Esophagus muscularis mucosa (tissue), 4 donors: Measurements from ENCODE around the gene BTRC. TPM values are rescaled to one million over a fixed set of nuclear protein-coding genes. Genes with fewer than 3 reads are reported as not detected.
"Not testable (repeated sequence)": the region's sequence is repeated elsewhere in the genome, so short reads cannot be mapped to it uniquely, and the experiment has no call there.

ENCODE experiments used
- DNase-seq: peaks from one replicate; pipeline ENCODE4 v3.0.0-alpha.2; 2017; ENCODE audit errors: extremely low spot score
- H3K27ac ChIP-seq, 4 donors: fragments of 200-600 bp; sonication (generic); replicated peaks in 1 of 4; 1 replicate in 3 of 4; 2 replicates in 1 of 4; pipeline ENCODE4 v1.5.1; 2016 to 2019; ENCODE audit warnings: mild to moderate bottlenecking in 1 of 4
- H3K27me3 ChIP-seq, 4 donors: fragments of 200-600 bp; sonication (generic); one replicate each; pipeline versions ENCODE4 v1.5.1 to v1.6.0; 2016 to 2019
- H3K36me3 ChIP-seq, 4 donors: fragments of 200-600 bp; sonication (generic); one replicate each; pipeline ENCODE4 v1.5.1; 2016 to 2019
- H3K4me1 ChIP-seq, 4 donors: fragments of 200-600 bp; sonication (generic); one replicate each; pipeline ENCODE4 v1.5.1; 2016 to 2019
- H3K4me3 ChIP-seq, 4 donors: fragments of 200-600 bp; sonication (generic); 1 replicate in 2 of 4; 2 replicates in 2 of 4; pipeline ENCODE4 v1.5.1; 2016 to 2019; ENCODE audit warnings: mild to moderate bottlenecking in 4 of 4, moderate library complexity in 1 of 4
- H3K9me3 ChIP-seq, 4 donors: fragments of 200-600 bp; sonication (generic); 1 replicate in 3 of 4; 2 replicates in 1 of 4; pipeline ENCODE4 v1.5.1; 2016 to 2019
- EP300 ChIP-seq: sonication (generic); formaldehyde crosslinking; IDR thresholded peaks from one replicate; pipeline ENCODE4 v1.6.1; 2017; ENCODE audit warnings: antibody characterized with exemption
- POLR2A ChIP-seq: fragments of 450-650 bp; IDR thresholded peaks from one replicate; pipeline ENCODE4 v1.6.1; 2017; ENCODE audit warnings: antibody characterized with exemption, moderate library complexity, mild to moderate bottlenecking, low read depth
- POLR2AphosphoS5 ChIP-seq, 2 donors: sonication (generic); formaldehyde crosslinking; IDR thresholded peaks; one replicate each; pipeline ENCODE4 v1.6.1; 2017; ENCODE audit warnings: antibody characterized with exemption in 2 of 2
- WGBS: methylation state at CpG from one replicate; pipeline ENCODE4 v1.1.5; 2018; 5-methylcytosine and 5-hydroxymethylcytosine counted together
- intact Hi-C: fragments of 100-400 bp; cut with DNase I; formaldehyde crosslinking; loops from one replicate; pipeline ENCODE4 v1.15.1; 2023
- total RNA-seq, 4 donors: library from RNA; depleted of rRNA; stranded (reverse); fragments of >200 nt; gene quantifications; one replicate each; pipeline versions ENCODE4 v1.1.0 to v1.2.1, GENCODE V29; 2016
- TF ChIP-seq, protein P1 (sequence below), 3 experiments: fragments of 200-600 bp in 2 of 3; fragments of 450-650 bp in 1 of 3; sonication (generic) in 2 of 3; IDR thresholded peaks; one replicate each; pipeline ENCODE4 v1.5.1; 2017 to 2019; ENCODE audit warnings: antibody characterized with exemption in 3 of 3, mild to moderate bottlenecking in 2 of 3, moderate library complexity in 1 of 3

BTRC gene
- total RNA-seq, 4 donors from 2014 or later = 10.1 to 20.0 (median 10.4) TPM

- no peak for DNase-seq
- Histone ChIP-seq H3K4me1 (peaks cover 0 to 6% (median 2%) of the 10 kb centered on the region in 4 donors), H3K36me3 (peaks cover 3 to 18% (median 6%) of the 10 kb centered on the region in 4 donors), H3K27ac (no peak overlapping the region), H3K9me3 (no peaks in the 10 kb centered on the region), H3K27me3 (no peaks in the 10 kb centered on the region), H3K4me3 (no peak overlapping the region)
- TF ChIP-seq, protein P1, sequence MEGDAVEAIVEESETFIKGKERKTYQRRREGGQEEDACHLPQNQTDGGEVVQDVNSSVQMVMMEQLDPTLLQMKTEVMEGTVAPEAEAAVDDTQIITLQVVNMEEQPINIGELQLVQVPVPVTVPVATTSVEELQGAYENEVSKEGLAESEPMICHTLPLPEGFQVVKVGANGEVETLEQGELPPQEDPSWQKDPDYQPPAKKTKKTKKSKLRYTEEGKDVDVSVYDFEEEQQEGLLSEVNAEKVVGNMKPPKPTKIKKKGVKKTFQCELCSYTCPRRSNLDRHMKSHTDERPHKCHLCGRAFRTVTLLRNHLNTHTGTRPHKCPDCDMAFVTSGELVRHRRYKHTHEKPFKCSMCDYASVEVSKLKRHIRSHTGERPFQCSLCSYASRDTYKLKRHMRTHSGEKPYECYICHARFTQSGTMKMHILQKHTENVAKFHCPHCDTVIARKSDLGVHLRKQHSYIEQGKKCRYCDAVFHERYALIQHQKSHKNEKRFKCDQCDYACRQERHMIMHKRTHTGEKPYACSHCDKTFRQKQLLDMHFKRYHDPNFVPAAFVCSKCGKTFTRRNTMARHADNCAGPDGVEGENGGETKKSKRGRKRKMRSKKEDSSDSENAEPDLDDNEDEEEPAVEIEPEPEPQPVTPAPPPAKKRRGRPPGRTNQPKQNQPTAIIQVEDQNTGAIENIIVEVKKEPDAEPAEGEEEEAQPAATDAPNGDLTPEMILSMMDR (IDR thresholded peaks at IDR 0.05) = no peak
- TF ChIP-seq EP300 (no peak), POLR2AphosphoS5 (IDR thresholded peaks at IDR 0.05) (no peak), POLR2A (no peak)
- intact Hi-C loops = no loop called here
- 96% methylated on average over 2 of the region's 2 CpGs for WGBS
Measured at GRCh38 chr10:101405001-101405400, 51.0 kb downstream of the BTRC start.

GRCh38 chr10:101411598-101411997 is 57.6 kb downstream of the BTRC start:
- Histone ChIP-seq H3K36me3 (peaks cover 3 to 18% (median 6%) of the 10 kb centered on the region in 4 donors), H3K27ac (no peak overlapping the region), H3K4me3 (no peak overlapping the region), H3K9me3 (peaks cover 0 to 7% (median 2%) of the 10 kb centered on the region in 4 donors), H3K27me3 (no peaks in the 10 kb centered on the region), H3K4me1 (no peaks in the 10 kb centered on the region)
- intact Hi-C loops = no loop called here
- no peak for DNase-seq
- TF ChIP-seq POLR2A (no peak), POLR2AphosphoS5 (IDR thresholded peaks at IDR 0.05) (no peak), EP300 (no peak)
- TF ChIP-seq, protein P1 (IDR thresholded peaks at IDR 0.05) = no peak

- no peak for TF ChIP-seq POLR2A
- no peak for TF ChIP-seq EP300
- TF ChIP-seq, protein P1 (IDR thresholded peaks at IDR 0.05) = no peak
- no peak for TF ChIP-seq POLR2AphosphoS5 (IDR thresholded peaks at IDR 0.05)
- intact Hi-C loops = no loop called here
- WGBS = 93% methylated on average over 2 of the region's 2 CpGs
Measured at GRCh38 chr10:101414034-101414433, 60.1 kb downstream of the BTRC start.

GRCh38 chr10:101415884-101416283 is 61.9 kb downstream of the BTRC start:
- H3K4me1 ChIP-seq = no peaks in the 10 kb centered on the region
- peaks cover 0 to 7% (median 2%) of the 10 kb centered on the region in 4 donors for H3K9me3 ChIP-seq
- DNase-seq = no peak
- H3K27ac ChIP-seq = no peak overlapping the region
- no peaks in the 10 kb centered on the region for H3K36me3 ChIP-seq
- TF ChIP-seq EP300 = no peak
- TF ChIP-seq, protein P1 (IDR thresholded peaks at IDR 0.05) = no peak
- no peak for TF ChIP-seq POLR2A
- TF ChIP-seq POLR2AphosphoS5 (IDR thresholded peaks at IDR 0.05) = no peak
- intact Hi-C loops = no loop called here
- 97% methylated on average over 3 of the region's 3 CpGs for WGBS
- H3K4me3 ChIP-seq = no peak overlapping the region
- no peaks in the 10 kb centered on the region for H3K27me3 ChIP-seq

More at GRCh38 chr10:101414034-101414433, 60.1 kb downstream of the BTRC start:
- H3K36me3 ChIP-seq = peaks cover 0 to 4% (median 1%) of the 10 kb centered on the region in 4 donors
- H3K9me3 ChIP-seq = peaks cover 0 to 7% (median 2%) of the 10 kb centered on the region in 4 donors
- H3K4me3 ChIP-seq = no peak overlapping the region
- H3K4me1 ChIP-seq = no peaks in the 10 kb centered on the region
- no peaks in the 10 kb centered on the region for H3K27me3 ChIP-seq
- H3K27ac ChIP-seq = no peak overlapping the region
- DNase-seq = no peak

- H3K27ac ChIP-seq, H3K36me3 ChIP-seq, H3K4me1 ChIP-seq, H3K9me3 ChIP-seq, intact Hi-C loops, DNase-seq, H3K4me3 ChIP-seq, H3K27me3 ChIP-seq: not testable (repeated sequence)
- WGBS = 100% methylated on average over 1 of the region's 1 CpG
Measured at GRCh38 chr10:101421967-101422366, 68.0 kb downstream of the BTRC start.
